GM12878 (cell line): Measurements from ENCODE around the gene FAM76A. TPM values are rescaled to one million over a fixed set of nuclear protein-coding genes. Genes with fewer than 3 reads are reported as not detected.

ENCODE experiments used
- DPF2 ChIP-seq: fragments of 450-650 bp; IDR thresholded peaks from 2 replicates; pipeline ENCODE4 v1.6.1; 2017; ENCODE audit warnings: mild to moderate bottlenecking
- HDGF ChIP-seq: fragments of 450-650 bp; IDR thresholded peaks from 2 replicates; pipeline ENCODE4 v1.6.1; 2016; ENCODE audit warnings: antibody characterized with exemption
- JUND ChIP-seq: IDR thresholded peaks from 2 replicates; pipeline ENCODE4 v1.6.1; 2012; ENCODE audit warnings: low read depth, mild to moderate bottlenecking, low read length, improper control_type of control experiment, moderate library complexity
- KAT2A ChIP-seq: conservative IDR thresholded peaks from 2 replicates; pipeline ENCODE4 v1.6.1; 2011; ENCODE audit warnings: low read depth, low read length; ENCODE audit not compliant: control insufficient read depth
- KLF5 ChIP-seq: fragments of 450-650 bp; IDR thresholded peaks from 2 replicates; pipeline ENCODE4 v1.6.1; 2014; ENCODE audit warnings: mild to moderate bottlenecking; ENCODE audit not compliant: partially characterized antibody
- MEF2B ChIP-seq: fragments of 450-650 bp; IDR thresholded peaks from 2 replicates; pipeline ENCODE4 v1.6.1; 2018; ENCODE audit warnings: mild to moderate bottlenecking, moderate library complexity; ENCODE audit not compliant: partially characterized antibody, poor library complexity, severe bottlenecking
- NBN ChIP-seq: fragments of 450-650 bp; IDR thresholded peaks from 2 replicates; pipeline ENCODE4 v1.6.1; 2016
- NFYA ChIP-seq: IDR thresholded peaks from 2 replicates; pipeline ENCODE4 v1.6.1; 2011; ENCODE audit warnings: low read depth, mild to moderate bottlenecking, low read length, improper control_type of control experiment, borderline replicate concordance
- NRF1 ChIP-seq: conservative IDR thresholded peaks from 2 replicates; pipeline ENCODE4 v1.6.1; 2011; ENCODE audit warnings: mild to moderate bottlenecking, low read depth, low read length, improper control_type of control experiment
- PML ChIP-seq: IDR thresholded peaks from 2 replicates; pipeline ENCODE4 v1.6.1; 2012; ENCODE audit warnings: low read length, inconsistent platforms
- POLR2AphosphoS5 ChIP-seq: IDR thresholded peaks from 2 replicates; pipeline ENCODE4 v1.6.1; 2011; ENCODE audit warnings: mild to moderate bottlenecking, low read length, inconsistent platforms
- SP1 ChIP-seq: IDR thresholded peaks from one replicate; pipeline ENCODE4 v1.6.1; 2011; ENCODE audit warnings: low read depth, low read length
- STAT3 ChIP-seq: IDR thresholded peaks from 2 replicates; pipeline ENCODE4 v1.6.1; 2011; ENCODE audit warnings: low read depth, low read length, improper control_type of control experiment
- polyA plus RNA-seq, 11 experiments: library from polyadenylated mRNA; depleted of rRNA in 4 of 11; unstranded in 6 of 11; stranded (reverse) in 5 of 11; fragments of >200 nt; fragmentation: Nextera tagmentation in 4 of 11; fragmentation: Illumina TruSeq in 1 of 11; extraction: Ambion mirVana in 4 of 11; extraction: Trizol in 1 of 11; gene quantifications; 1 replicate in 1 of 11; 2 replicates in 10 of 11; pipeline versions ENCODE4 v1.2.1 to v1.2.3, GENCODE V29; 2011 to 2016; ENCODE audit warnings: inconsistent platforms in 2 of 11, missing spikeins in 2 of 11, low read depth in 1 of 11
- total RNA-seq, 4 experiments: library from RNA; depleted of rRNA in 3 of 4; stranded (reverse); fragments of >200 nt in 3 of 4; fragmentation: Illumina TruSeq in 1 of 4; extraction: Trizol in 1 of 4; gene quantifications; 2 replicates each; pipeline versions ENCODE4 v1.2.1 to v1.2.3, GENCODE V29; 2013 to 2021
- TF ChIP-seq, protein P1 (sequence below): IDR thresholded peaks from 2 replicates; pipeline ENCODE4 v1.6.1; 2012; ENCODE audit warnings: mild to moderate bottlenecking, low read depth, low read length
- TF ChIP-seq, protein P2 (sequence below): IDR thresholded peaks from 2 replicates; pipeline ENCODE4 v1.6.1; 2012; ENCODE audit warnings: low read depth, low read length, improper control_type of control experiment
- TF ChIP-seq, protein P3 (sequence below): fragments of 450-650 bp; formaldehyde crosslinking; IDR thresholded peaks from 2 replicates; pipeline ENCODE4 v1.5.0; 2022; ENCODE audit warnings: mild to moderate bottlenecking, missing genetic modification characterization
- TF ChIP-seq, protein P4 (sequence below): fragments of 450-650 bp; formaldehyde crosslinking; IDR thresholded peaks from 2 replicates; pipeline ENCODE4 v1.4.0; 2022; ENCODE audit warnings: mild to moderate bottlenecking, moderate library complexity

FAM76A gene
- total and polyA plus RNA-seq, 10 of the 15 experiments (the other 5 are each of a cell fraction or from before 2014, with no cell fraction given): 5.4 to 13.4 (median 7.6) TPM

DNA sequence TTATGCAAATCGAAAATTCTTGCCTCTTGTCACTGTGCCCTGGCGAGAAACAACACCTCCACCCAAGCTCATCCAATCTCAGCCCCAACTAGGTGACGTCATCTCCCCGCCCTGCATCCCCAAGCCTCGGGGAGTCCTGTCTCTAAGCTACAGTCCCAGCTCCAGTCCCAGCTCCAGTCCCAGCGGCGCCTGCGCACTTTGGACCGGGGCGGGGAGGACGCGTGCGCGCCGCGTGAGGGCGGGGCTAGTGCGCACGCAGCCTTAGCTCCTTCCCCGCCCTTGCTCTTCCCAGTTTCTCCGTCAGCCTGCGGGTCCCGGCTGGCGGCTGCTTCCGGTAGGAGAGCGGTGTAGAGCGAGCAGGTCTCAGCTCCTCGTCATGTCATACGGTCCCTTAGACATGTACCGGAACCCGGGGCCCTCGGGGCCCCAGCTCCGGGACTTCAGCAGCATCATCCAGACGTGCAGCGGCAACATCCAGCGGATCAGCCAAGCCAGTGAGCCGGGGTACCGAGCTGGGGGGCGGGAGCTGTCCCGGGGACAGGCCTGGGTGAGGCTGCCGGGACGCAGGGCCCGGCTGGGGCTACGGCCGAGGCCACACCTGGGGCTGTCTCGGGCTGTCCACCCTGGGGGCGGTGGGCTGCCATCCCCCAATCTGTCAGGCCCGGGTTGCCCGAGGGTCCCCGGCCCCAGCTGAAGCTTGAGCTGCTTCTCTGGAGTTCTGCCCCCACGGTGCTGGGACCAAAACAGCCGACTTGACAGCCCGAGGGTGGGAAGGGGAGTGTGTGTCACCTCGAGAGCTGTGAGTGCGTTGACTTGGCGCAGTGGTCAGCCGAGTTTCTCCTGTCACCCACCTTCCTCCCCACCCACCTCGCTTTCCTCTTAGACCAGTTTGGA, 47.4 kb downstream of the FAM76A start, which contains the start of gene STX12 (continued):
- TF ChIP-seq, protein P1, sequence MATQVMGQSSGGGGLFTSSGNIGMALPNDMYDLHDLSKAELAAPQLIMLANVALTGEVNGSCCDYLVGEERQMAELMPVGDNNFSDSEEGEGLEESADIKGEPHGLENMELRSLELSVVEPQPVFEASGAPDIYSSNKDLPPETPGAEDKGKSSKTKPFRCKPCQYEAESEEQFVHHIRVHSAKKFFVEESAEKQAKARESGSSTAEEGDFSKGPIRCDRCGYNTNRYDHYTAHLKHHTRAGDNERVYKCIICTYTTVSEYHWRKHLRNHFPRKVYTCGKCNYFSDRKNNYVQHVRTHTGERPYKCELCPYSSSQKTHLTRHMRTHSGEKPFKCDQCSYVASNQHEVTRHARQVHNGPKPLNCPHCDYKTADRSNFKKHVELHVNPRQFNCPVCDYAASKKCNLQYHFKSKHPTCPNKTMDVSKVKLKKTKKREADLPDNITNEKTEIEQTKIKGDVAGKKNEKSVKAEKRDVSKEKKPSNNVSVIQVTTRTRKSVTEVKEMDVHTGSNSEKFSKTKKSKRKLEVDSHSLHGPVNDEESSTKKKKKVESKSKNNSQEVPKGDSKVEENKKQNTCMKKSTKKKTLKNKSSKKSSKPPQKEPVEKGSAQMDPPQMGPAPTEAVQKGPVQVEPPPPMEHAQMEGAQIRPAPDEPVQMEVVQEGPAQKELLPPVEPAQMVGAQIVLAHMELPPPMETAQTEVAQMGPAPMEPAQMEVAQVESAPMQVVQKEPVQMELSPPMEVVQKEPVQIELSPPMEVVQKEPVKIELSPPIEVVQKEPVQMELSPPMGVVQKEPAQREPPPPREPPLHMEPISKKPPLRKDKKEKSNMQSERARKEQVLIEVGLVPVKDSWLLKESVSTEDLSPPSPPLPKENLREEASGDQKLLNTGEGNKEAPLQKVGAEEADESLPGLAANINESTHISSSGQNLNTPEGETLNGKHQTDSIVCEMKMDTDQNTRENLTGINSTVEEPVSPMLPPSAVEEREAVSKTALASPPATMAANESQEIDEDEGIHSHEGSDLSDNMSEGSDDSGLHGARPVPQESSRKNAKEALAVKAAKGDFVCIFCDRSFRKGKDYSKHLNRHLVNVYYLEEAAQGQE: no peak
- peak; percentile 90 for TF ChIP-seq NRF1
- TF ChIP-seq HDGF: peak; percentile 86
- TF ChIP-seq NFYA: no peak
- TF ChIP-seq PML: 0 out of 2 replicates have a peak, but pooled peaks have one; percentile 75
- no peak for TF ChIP-seq KLF5
- TF ChIP-seq JUND: peak; percentile 98
- TF ChIP-seq, protein P2, sequence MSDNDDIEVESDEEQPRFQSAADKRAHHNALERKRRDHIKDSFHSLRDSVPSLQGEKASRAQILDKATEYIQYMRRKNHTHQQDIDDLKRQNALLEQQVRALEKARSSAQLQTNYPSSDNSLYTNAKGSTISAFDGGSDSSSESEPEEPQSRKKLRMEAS: peak; percentile 20; the same call in 1 of the 2 replicates
- peak; percentile 90 for TF ChIP-seq POLR2AphosphoS5
- no peak; the same call in none of the 2 replicates for TF ChIP-seq DPF2
- peak; percentile 99 for TF ChIP-seq NBN
- TF ChIP-seq STAT3: no peak
- TF ChIP-seq, protein P3, sequence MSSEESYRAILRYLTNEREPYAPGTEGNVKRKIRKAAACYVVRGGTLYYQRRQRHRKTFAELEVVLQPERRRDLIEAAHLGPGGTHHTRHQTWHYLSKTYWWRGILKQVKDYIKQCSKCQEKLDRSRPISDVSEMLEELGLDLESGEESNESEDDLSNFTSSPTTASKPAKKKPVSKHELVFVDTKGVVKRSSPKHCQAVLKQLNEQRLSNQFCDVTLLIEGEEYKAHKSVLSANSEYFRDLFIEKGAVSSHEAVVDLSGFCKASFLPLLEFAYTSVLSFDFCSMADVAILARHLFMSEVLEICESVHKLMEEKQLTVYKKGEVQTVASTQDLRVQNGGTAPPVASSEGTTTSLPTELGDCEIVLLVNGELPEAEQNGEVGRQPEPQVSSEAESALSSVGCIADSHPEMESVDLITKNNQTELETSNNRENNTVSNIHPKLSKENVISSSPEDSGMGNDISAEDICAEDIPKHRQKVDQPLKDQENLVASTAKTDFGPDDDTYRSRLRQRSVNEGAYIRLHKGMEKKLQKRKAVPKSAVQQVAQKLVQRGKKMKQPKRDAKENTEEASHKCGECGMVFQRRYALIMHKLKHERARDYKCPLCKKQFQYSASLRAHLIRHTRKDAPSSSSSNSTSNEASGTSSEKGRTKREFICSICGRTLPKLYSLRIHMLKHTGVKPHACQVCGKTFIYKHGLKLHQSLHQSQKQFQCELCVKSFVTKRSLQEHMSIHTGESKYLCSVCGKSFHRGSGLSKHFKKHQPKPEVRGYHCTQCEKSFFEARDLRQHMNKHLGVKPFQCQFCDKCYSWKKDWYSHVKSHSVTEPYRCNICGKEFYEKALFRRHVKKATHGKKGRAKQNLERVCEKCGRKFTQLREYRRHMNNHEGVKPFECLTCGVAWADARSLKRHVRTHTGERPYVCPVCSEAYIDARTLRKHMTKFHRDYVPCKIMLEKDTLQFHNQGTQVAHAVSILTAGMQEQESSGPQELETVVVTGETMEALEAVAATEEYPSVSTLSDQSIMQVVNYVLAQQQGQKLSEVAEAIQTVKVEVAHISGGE (CRISPR knock-in tag): peak; percentile 66
- no peak for TF ChIP-seq KAT2A
- peak; percentile 8 for TF ChIP-seq MEF2B
- TF ChIP-seq, protein P4, sequence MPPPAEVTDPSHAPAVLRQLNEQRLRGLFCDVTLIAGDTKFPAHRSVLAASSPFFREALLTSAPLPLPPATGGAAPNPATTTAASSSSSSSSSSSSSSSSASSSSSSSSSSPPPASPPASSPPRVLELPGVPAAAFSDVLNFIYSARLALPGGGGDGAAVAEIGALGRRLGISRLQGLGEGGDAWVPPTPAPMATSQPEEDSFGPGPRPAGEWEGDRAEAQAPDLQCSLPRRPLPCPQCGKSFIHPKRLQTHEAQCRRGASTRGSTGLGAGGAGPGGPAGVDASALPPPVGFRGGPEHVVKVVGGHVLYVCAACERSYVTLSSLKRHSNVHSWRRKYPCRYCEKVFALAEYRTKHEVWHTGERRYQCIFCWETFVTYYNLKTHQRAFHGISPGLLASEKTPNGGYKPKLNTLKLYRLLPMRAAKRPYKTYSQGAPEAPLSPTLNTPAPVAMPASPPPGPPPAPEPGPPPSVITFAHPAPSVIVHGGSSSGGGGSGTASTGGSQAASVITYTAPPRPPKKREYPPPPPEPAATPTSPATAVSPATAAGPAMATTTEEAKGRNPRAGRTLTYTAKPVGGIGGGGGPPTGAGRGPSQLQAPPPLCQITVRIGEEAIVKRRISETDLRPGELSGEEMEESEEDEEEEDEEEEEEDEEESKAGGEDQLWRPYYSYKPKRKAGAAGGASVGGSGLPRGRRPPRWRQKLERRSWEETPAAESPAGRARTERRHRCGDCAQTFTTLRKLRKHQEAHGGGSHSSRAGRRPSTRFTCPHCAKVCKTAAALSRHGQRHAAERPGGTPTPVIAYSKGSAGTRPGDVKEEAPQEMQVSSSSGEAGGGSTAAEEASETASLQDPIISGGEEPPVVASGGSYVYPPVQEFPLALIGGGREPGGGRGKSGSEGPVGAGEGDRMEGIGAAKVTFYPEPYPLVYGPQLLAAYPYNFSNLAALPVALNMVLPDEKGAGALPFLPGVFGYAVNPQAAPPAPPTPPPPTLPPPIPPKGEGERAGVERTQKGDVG (CRISPR knock-in tag): peak; percentile 89
- peak; percentile 48 for TF ChIP-seq SP1
